IPS-11a (cell line): Measurements from ENCODE around the gene KRTAP4-11.
"Not testable (repeated sequence)": the region's sequence is repeated elsewhere in the genome, so short reads cannot be mapped to it uniquely, and the experiment has no call there.

Experiments
- H3K4me3 ChIP-seq: one replicate; pipeline ENCODE4 v1.5.1; 2013; ENCODE audit warnings: low read depth, low read length, control low read depth

The KRTAP4-11 gene

DNA sequence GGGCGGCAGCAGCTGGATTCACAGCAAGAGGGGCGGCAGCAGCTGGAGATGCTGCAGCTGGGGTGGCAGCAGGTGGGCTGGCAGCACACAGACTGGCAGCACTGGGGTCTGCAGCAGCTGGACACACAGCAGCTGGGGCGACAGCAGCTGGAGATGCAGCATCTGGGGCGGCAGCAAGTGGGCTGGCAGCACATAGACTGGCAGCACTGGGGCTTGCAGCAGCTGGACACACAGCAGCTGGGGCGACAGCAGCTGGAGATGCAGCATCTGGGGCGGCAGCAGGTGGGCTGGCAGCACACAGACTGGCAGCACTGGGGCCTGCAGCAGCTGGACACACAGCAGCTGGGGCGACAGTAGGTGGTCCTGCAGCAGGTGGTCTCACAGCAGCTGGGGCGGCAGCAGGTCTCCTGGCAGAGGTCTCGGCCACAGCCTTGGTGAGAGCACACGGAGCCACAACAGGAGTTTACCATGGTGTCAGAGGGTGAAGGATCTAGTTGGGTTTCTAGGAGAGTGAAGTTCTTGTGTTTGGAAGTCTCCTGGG is at the start of gene KRTAP4-11:
KRTAP4-11 (minus strand) TSS at position 528 of the 541 bp plus-strand sequence; CDS start at position 470, 58 bp downstream.
- H3K4me3 ChIP-seq, result not testable (repeated sequence)

DNA sequence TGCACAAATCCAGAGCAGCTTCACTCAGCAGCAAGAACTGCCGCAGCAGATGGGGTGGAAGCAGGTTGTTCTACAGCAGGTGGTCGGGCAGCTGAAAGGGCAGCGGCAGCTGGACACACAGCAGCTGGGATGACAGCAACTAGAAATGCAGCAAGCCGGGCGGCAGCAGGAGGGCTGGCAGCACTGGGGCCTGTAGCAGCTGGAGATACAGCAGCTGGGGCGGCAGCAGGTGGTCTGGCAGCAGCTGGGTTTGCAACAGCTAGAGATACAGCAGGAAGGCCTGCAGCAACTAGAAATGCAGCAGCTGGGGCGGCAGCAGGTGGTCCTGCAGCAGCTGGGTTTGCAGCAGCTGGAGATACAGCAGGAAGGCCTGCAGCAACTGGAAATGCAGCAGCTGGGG is 49.4 kb upstream of the KRTAP4-11 start:
- H3K4me3 ChIP-seq, result no peak overlapping the region

DNA sequence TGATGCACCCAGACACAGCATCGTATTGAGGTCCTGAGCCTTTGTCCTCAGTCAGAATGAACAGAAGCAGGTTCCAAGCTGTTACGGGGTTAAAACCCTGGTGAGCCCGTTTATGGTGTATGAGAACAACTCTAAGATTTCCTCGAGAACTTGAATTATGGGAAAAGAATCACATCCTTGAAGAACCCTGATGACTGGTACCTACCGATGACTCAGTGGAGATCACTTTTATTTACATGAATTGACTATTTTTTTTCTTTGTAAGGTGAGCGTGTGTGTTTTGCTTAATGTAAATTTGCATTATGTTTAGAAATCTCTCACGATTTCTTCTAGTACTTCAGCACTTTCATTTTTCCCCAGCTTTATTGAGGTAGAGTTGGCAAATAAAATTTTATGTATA is 45.7 kb upstream of the KRTAP4-11 start:
- H3K4me3 ChIP-seq, result no peak overlapping the region

DNA sequence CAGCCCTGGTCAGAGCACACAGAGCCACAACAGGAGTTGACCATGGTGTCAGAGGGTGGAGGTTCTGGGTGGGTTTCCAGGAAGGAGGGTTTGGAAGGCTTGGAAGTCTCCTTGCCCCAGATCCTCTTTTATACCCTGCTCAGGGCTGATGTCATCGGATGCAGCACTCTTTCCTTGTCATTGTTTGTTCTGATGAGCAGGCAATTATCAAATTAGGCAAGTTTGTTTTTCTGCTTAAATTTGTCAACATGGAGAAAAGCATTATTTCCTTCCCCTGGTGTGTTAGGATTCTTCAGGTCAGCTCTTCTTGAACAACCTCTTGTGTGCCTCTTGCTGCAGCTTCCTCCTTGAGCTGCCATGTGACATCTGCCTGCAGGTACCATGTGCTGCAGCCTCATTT is 42.5 kb upstream of the KRTAP4-11 start, which contains the start of gene KRTAP4-4:
KRTAP4-4 (minus strand) TSS at position 101 of the 400 bp plus-strand sequence; CDS start at position 44, 57 bp downstream.
- no peak within 1 kb of the TSS for H3K4me3 ChIP-seq

DNA sequence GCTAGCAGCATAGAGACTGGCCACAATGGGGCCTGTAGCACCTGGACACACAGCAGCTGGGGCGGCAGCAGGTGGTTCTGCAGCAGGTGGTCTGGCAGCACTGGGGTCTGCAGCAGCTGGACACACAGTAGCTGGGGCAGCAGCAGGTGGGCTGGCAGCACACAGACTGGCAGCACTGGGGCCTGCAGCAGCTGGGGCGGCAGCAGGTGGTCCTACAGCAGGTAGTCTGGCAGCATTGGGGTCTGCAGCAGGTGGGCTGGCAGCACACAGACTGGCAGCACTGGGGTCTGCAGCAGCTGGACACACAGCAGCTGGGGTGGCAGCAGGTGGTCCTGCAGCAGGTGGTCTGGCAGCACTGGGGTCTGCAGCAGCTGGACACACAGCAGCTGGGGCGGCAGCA is 42.0 kb upstream of the KRTAP4-11 start:
- H3K4me3 ChIP-seq, result not testable (repeated sequence)

DNA sequence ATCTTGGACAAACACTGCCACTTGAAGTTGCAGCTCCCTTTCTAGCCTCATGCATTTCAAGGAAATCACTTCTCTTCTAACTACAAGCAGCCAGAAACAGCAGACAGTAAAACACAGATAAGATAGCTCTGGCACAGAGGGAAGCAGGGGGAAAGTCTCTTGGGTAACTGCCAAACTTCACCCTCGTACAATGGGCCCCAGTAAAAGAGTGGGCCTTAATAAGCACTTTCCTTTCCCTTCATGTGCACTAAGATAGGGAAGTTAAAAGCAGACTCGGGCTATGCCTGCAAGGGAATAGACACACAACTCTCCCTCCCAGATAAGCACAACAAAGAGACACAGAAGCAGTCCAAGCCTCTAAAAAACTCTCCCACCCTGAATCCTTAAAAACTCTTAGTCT is 35.7 kb upstream of the KRTAP4-11 start:
- H3K4me3 ChIP-seq, result no peak overlapping the region

DNA sequence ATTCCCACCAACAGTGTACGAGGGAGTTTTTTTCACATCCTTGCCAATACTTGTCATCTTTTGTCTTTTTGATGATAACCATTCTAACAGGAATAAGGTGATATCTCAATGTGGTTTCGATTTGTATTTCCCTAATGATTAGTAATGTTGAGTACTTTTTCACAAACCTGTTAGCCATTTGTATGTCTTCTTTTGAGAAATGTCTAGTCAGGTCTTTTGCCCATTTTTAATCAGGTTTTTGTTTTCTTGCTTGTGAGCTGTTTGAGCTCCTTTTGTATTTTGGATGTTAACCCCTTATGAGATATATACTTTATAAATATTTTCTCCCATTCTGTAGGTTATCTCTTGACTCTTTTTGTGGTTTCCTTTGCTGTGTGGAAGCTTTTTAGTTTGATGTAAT is 33.4 kb upstream of the KRTAP4-11 start:
- H3K4me3 ChIP-seq, result no peak overlapping the region

DNA sequence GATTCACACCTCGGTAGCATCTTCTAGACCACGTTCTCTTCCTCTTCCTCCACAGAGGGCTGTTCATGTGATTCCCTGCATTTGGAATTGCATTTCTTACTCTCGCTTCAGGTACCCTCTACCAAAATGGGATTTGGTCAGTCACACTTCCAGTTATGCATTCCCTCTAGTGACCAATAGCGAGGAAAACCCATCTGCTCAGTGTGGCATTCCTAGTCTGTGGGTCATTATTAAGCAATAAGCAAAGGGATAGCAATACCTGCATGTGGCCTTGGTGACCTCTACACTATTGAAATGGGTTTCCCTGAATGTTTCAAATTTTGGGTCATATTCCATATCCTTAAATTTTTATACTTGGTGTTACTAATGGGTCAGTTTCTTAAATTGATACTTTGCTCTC is 31.9 kb upstream of the KRTAP4-11 start:
- no peak overlapping the region for H3K4me3 ChIP-seq

DNA sequence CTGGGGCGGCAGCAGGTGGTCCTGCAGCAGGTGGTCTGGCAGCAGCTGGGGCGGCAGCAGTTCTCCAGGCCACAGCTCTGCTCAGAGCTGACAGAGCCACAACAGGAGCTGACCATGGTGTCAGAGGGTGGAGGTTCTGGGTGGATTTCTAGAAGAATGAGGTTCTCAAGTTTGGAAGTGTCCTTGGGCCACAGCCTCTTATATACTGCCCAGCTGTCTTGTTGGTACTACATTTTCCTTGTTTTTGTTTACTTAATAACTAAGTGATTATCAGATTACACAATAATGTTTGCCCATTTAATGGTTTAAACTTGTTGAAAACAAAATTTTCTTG is 31.4 kb upstream of the KRTAP4-11 start, which contains the start of gene KRTAP4-5:
KRTAP4-5 (minus strand) TSS at position 174 of the 334 bp plus-strand sequence; CDS start at position 116, 58 bp downstream.
- no peak within 1 kb of the TSS for H3K4me3 ChIP-seq

DNA sequence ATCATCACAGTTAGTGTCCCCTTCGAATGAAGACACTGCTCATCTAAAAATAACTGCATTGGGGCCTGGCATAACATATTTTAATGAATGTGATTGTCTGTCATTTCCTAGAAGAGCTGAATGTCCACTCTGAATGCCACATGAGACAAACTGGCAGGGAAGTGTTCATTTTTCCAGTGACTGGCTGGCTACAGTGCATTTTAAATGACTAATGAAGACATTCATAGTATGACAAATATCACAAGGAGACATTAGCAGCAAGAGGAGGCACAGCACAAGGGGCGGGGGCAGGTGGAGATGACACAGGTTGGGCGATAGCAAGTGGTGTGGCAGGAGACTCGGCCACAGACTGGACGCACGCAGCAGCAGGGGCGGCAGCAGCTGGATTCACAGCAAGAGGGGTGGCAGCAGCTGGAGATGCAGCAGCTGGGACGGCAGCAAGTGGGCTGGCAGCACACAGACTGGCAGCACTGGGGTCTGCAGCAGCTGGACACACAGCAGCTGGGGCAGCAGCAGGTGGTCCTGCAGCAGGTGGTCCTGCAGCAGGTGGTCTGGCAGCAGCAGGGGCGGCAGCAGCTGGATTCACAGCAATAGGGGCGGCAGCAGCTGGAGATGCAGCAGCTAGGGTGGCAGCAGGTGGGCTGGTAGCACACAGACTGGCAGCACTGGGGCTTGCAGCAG is 30.9 kb upstream of the KRTAP4-11 start:
- H3K4me3 ChIP-seq, result not testable (repeated sequence)

DNA sequence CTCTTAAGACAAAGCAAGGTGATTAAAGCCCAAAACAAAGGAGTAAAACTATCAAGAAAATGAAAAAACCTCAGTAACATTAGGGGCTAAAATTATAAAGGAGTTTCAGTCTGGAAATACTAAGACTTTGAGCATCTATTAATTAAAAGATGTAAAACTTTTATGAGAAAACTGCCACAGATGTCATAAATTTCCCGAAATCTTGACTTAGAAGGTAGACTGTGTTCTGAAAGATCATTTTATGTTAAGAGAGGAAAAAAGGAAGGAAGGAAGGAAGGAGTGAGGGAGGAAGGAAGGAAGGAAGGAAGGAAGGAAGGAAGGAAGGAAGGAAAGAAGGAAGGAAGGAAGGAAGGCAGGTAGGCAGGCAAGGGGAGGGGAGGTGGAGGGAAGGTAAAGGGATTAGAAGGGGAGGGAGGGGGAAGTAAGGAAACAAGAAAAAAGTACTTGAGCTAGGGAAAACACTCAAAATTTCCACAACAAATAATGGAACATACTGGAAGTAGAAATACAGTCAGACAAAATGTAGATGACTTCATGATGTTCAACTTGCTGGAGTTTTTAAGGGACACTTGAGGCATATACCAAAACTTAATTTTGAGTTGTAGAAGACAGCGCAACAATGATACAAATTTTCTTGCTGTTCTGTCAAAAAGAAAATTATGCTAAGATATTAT is 29.5 kb upstream of the KRTAP4-11 start:
- no peak overlapping the region for H3K4me3 ChIP-seq

DNA sequence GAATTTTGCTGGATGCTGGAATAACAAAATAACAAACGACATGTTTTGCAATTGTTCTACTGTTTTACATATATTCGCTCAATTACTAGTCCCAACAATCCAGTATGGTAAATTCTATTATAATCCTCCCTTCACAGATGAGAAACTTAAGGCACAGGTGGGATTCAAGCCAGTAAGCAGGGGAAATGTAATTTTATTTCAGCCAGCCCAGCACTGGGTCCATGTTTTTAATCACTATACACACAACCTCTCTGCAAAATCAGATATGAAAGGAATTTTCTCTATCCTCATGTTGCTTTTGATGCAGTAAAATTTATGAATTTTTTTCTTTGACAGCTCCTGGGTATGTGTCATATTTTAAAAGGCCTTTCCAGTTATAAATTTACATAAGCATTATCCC is 27.1 kb upstream of the KRTAP4-11 start:
- H3K4me3 ChIP-seq, result no peak overlapping the region

DNA sequence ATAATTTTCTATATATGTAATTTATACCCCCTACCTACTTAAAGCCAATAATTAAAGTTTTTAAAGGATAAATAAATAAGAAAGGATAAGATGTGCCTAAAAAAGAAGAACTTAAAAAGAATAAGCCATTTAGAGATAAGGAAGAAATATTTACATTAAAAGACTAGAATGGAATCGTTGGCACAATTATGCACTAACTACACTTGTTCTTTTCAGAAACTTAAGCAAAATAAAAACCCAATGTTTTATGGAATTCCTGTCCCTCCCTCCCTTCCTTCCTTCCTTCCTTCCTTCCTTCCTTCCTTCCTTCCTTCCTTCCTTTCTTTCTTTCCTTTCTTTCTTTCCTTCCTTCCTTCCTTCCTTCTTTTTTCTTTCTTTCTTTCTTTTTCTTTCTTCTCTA is 26.7 kb upstream of the KRTAP4-11 start:
- no peak overlapping the region for H3K4me3 ChIP-seq

DNA sequence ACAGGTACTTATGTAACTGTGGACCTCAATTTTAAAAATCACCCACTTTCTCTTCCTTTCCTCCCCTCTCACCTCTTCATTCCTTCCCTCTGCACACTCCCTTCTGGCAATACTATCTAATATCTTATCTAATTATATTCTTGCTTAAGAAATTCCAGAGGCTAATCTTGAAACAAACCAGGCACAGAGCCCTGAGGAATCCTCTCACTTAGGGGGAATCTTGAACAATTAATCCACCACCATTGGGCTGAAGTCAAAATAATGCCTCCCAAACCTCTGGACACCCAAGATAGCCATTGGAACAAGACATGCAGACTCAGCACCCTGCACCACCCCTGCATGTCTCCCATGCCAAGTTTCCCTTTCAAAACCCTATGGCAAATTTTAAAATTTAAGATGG is 23.2 kb upstream of the KRTAP4-11 start:
- H3K4me3 ChIP-seq, result no peak overlapping the region

DNA sequence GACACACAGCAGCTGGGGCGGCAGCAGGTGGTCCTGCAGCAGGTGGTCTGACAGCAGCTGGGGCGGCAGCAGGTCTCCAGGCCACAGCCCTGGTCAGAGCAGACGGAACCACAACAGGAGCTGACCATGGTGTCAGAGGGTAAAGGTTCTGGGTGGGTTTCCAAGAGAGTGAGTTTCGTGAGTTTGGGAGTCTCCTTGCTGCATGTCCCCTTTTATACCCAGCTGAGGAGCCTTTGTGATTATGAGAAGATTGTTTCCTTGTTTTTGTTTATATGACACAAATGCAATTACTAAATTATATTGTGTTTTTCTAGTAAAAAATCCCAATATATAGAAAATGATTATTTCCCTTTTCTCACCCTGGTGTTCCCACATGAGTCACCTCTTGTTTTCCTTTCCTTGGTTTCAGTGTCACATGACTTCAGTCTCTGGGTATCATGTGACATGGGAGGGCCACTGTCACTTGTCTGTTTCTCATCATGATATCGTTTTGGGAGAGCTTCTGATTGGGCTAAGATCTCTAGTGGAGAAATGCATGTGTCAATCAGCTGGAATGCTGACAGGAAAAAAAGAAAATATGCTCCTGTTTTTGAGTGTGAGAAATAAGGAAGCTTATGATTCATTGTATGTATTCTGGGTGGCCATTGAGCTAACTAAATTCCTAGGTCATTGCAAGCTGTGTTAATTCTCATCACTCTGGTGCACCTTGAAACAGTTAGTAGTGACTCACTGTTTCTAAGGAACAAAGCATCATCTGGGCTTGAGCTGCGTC is 22.4 kb upstream of the KRTAP4-11 start, which contains the start of gene KRTAP4-6:
KRTAP4-6 (minus strand) TSS at position 185 of the 772 bp plus-strand sequence; CDS start at position 128, 57 bp downstream.
- H3K4me3 ChIP-seq, result no peak within 1 kb of the TSS

DNA sequence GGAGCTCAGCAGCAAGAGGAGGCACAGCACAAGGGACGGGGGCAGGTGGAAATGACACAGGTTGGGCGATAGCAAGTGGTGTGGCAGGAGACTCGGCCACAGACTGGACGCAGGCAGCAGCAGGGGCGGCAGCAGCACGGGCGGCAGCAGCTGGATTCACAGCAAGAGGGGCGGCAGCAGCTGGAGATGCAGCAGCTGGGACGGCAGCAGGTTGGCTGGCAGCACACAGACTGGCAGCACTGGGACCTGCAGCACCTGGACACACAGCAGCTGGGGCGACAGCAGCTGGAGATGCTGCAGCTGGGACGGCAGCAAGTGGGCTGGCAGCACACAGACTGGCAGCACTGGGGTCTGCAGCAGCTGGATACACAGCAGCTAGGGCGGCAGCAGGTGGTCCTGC is 21.7 kb upstream of the KRTAP4-11 start:
- H3K4me3 ChIP-seq, result not testable (repeated sequence)

DNA sequence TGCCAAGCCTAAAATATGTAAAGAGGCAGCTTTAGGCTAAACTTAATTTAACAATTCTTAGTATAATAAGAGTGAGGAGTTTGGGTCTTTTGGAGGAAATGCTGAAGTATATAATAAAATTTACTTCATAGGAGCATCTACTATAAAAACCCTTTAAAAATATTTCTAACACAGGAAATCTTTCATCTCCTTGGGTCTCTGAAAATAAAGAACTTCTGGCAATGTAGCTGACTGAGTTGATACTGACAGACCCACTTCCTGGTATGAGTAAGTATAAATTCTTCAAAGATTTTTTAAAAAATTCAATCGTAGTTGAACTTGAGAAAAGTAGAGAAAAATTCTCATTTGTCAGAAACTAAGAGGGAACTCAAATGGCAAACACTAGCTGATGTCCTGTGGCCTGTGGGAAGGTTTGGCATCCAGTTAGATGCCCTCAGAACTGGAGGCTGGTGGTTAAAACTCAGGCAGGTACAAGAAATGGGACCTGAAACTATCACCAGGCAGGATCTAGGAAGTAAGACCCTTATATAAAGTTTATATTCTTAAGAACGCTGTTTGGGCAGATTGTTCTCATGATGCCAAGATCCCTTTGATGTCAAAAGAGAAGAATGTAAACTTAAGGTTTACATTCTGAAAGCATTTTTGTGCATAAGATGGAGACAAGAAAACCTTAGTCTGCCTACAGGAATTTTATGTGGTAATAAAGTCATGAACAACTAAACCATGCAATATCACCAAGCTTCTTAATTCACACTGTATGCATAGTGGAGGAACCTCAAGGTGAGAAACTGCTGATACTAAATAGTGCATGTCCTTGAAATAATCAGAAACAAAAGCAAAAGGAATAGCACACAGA is 15.9 kb upstream of the KRTAP4-11 start:
- no peak overlapping the region for H3K4me3 ChIP-seq

DNA sequence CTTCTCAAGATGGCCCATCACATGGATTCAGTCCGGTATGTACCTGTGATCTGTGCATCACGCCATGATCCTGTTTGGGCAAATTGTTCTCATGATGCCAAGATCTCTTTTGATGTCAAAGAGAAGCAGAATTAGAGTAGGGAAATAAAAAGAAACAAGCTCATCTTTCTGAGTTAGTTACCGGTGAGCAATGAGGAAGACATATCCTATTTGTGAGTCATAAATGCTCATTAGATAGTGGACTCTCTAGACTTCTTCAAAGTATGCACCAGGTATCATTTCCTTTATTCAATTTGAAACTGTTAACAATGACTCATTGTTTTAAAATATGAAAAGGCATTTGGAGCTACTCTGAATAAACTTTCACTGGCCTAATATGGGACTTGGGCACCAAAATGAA is 13.8 kb upstream of the KRTAP4-11 start:
- H3K4me3 ChIP-seq, result no peak overlapping the region

DNA sequence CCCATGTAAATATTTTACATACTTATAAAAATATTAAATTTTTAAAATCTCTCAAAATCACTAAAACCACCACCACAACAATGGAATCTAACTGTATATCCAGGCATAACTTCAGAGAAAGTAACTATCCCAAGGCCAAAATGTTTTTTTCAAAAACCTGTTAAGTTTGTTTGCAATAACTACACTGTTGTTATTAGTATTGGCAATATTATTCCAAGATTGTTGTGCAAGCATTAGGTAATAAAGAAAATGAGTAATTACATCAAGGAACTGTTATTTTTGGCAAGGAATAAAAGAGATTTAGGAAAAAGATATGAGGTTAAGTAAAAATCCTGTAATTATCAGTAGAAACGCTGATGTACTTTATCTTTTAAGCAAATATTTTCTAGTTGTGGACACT is 9.2 kb upstream of the KRTAP4-11 start:
- H3K4me3 ChIP-seq, result no peak overlapping the region

DNA sequence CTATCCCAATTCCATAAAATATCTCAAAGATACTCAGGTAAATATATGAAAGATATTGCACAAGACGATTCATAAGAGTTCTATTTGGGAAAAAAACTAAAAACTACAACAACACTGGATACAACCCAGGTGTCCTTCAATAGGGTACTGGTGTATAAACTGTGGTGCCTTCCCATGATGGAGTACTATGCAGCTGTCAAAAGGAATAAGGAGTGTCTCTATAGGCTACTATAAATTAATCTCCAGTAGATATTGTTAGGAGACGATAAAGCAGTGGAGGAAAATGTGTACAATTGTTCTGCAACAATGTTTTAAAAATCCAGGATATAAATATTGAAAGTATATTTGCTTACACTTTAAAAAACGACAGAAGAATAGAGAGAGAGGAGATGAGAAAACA is 8.2 kb upstream of the KRTAP4-11 start:
- H3K4me3 ChIP-seq, result no peak overlapping the region
